ENCODE measurements around the gene WBP11.
"Not testable (repeated sequence)": the region's sequence is repeated elsewhere in the genome, so short reads cannot be mapped to it uniquely, and the experiment has no call there.

The WBP11 gene

DNA sequence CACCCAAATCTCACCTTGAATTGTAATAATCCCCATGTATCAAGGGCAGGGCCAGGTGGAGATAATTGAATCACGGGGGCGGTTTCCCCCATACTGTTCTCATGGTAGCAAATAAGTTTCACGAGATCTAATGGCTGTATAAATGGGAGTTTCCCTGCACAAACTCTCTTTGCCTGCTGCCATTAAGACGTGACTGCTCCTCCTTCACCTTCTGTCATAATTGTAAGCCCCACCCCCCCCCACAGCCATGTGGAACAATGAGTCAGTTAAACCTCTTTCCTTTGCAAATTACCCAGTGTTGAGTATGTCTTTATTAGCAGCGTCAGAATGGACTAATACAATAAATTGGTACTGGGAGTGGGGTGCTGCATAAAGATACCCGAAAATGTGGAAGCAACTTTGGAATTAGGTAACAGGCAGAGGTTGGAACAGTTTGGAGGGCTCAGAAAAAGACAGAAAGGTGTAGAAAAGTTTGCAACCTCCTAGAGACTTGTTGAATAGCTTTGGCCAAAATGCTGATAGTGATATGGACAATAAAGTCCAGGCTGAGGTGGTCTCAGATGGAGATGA is 43.5 kb downstream of the WBP11 start:
- not testable (repeated sequence) for H3K4me3 Mint-ChIP-seq; H3K27ac Mint-ChIP-seq; H3K9me3 Mint-ChIP-seq; ATAC-seq (replicated peaks); DNase-seq; H3K27me3 Mint-ChIP-seq
- peaks cover 11% of the 10 kb centered on the region for H3K36me3 Mint-ChIP-seq (ENCODE audit: insufficient read depth)
- H3K4me1 Mint-ChIP-seq (ENCODE audit: low read depth in 2 of 2): peaks cover 3 to 16% of the 10 kb centered on the region in 2 donors

DNA sequence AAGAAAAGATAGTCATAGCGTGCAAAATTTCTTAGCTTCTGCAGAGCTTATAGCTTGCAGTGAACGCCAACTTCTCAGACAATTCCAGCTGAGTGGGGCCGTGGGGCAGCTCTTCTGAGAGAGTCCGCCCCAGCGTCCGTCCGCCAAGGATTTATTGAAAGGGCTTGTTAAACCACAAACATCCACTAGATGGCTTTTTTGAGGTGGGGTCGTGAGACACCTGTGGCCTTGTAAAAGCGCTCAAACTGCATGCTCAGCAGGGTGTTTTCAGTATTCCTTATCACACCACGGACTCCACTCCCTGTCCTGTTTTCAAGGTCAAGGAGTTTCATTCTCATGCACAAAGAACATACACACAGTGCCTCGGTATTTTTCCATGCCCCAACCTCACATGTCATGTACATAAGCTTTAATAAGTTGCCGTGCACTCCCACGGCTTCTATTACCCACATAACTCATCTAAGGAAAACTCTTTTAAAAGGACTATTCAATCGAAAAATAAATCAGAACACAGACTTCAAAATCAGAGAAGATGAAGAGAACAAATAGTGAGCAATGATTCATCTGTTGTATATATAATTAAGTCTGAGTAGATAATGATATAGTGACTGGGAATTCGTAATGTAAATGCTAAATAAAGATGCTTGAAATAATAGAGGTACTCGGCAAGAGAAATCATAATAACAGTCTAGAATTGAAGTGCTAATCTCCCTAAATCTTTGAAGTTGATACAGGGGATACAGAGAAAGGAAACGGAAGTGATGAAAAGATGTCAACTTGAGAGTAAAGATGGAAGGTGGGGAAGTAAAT is 46.7 kb downstream of the WBP11 start:
- Mint-ChIP-seq H3K27me3 (no peaks in the 10 kb centered on the region), H3K9me3 (no peaks in the 10 kb centered on the region), H3K27ac (no peak overlapping the region), H3K36me3 (ENCODE audit: insufficient read depth) (peaks cover 5% of the 10 kb centered on the region), H3K4me1 (ENCODE audit: low read depth in 2 of 2) (peaks cover 3 to 13% of the 10 kb centered on the region in 2 donors), H3K4me3 (no peak overlapping the region)
- ATAC-seq (replicated peaks) (no peak), DNase-seq (no peak)

GRCh38 chr12:14751986-14752385 is 51.3 kb downstream of the WBP11 start:
- Mint-ChIP-seq H3K9me3 (no peaks in the 10 kb centered on the region), H3K27ac (no peak overlapping the region), H3K36me3 (ENCODE audit: insufficient read depth) (no peaks in the 10 kb centered on the region), H3K27me3 (no peaks in the 10 kb centered on the region), H3K4me3 (no peak overlapping the region), H3K4me1 (ENCODE audit: low read depth in 2 of 2) (peaks cover 3 to 16% of the 10 kb centered on the region in 2 donors)
- no peak for ATAC-seq (replicated peaks)
- no peak for DNase-seq

DNA sequence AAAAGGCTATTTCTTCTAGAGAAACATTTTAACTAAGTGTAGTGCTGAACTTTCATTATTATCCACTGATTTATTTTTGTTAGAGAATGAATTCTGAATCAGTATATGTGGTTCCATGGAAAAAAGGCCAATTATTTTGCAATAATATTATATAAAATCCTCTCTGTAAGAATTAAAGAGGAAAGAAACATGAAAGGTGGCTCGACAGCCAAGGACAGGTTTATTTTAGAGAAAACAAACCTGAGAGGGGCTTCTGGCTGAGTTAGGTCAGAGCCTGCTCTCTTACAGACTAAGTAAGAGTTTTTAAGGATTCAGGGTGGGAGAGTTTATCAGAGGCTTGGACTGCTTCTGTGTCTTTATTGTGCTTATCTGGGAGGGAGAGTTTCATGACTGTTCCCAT is 60.2 kb downstream of the WBP11 start:
- no peak for DNase-seq
- Mint-ChIP-seq H3K4me3 (no peak overlapping the region), H3K27ac (no peak overlapping the region), H3K36me3 (ENCODE audit: insufficient read depth) (no peaks in the 10 kb centered on the region), H3K4me1 (ENCODE audit: low read depth in 2 of 2) (peaks cover 0 to 11% of the 10 kb centered on the region in 2 donors), H3K27me3 (no peaks in the 10 kb centered on the region), H3K9me3 (peaks cover 3 to 8% of the 10 kb centered on the region in 2 donors)
- ATAC-seq (replicated peaks): no peak

- Mint-ChIP-seq H3K9me3 (peaks cover 3 to 8% of the 10 kb centered on the region in 2 donors), H3K4me3 (no peak overlapping the region), H3K27me3 (no peaks in the 10 kb centered on the region), H3K4me1 (ENCODE audit: low read depth in 2 of 2) (peaks cover 0 to 7% of the 10 kb centered on the region in 2 donors), H3K27ac (peak overlapping the region in 1 of 2 donors; percentile 17), H3K36me3 (ENCODE audit: insufficient read depth) (no peaks in the 10 kb centered on the region)
- no peak for DNase-seq
- no peak for ATAC-seq (replicated peaks)
Measured at GRCh38 chr12:14741942-14742341, 61.3 kb downstream of the WBP11 start.

DNA sequence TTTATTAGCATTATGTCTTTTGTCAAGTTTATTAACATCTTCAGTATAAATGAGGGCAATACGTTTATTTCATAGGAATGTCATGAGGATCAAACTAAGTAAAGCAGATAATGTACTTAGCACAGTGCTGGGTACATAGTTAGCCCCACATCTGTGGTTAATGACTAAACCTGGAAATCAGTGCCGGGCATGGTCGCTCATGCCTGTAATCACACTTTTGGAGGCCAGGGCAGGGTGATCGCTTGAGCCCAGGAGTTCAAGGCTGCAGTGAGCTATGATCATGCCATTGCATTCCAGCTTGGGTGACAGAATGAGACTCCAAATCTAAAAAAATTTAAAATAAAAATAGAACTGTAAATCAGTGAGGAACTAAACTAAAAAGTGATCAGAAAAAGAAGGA is 62.1 kb downstream of the WBP11 start:
- Mint-ChIP-seq H3K36me3 (ENCODE audit: insufficient read depth) (no peaks in the 10 kb centered on the region), H3K27ac (peak overlapping the region in 1 of 2 donors; percentile 17), H3K4me3 (no peak overlapping the region), H3K4me1 (ENCODE audit: low read depth in 2 of 2) (peaks cover 0 to 7% of the 10 kb centered on the region in 2 donors), H3K9me3 (peaks cover 3 to 8% of the 10 kb centered on the region in 2 donors), H3K27me3 (no peaks in the 10 kb centered on the region)
- no peak for ATAC-seq (replicated peaks)
- DNase-seq: no peak

DNA sequence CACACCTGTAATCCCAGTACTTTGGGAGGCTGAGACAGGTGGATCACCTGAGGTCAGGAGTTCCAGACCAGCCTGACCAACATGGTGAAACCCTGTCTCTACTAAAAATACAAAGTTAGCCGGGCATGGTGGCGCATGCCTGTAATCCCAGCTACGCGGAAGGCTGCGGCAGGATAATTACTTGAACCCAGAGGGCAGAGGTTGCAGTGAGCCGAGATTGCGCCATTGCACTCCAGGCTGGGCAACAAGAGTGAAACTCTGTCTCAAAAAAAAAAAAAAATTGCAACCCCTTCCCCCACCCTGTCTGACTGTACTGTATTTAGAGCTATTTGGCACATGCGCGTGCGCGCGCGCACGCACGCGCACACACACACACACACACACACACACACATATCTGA is 66.8 kb downstream of the WBP11 start:
- not testable (repeated sequence) for ATAC-seq (replicated peaks); H3K9me3 Mint-ChIP-seq; H3K27ac Mint-ChIP-seq; H3K36me3 Mint-ChIP-seq (ENCODE audit: insufficient read depth); H3K27me3 Mint-ChIP-seq; H3K4me3 Mint-ChIP-seq; DNase-seq; H3K4me1 Mint-ChIP-seq (ENCODE audit: low read depth in 2 of 2)
